Caco-2 (cell line): ENCODE data around the gene AP1AR. TPM values are rescaled to one million over a fixed set of nuclear protein-coding genes. Genes with fewer than 3 reads are reported as not detected.

ENCODE experiments used
- BruUV-seq: library from RNA; stranded (reverse); fragments of 400-500 nt; replicated peaks from 2 replicates; lab custom pipeline; 2021; lab: Mats Ljungman, UMichigan
- CTCF ChIA-PET: fragments of 300-600 bp; sonication (Branson Sonifier 250); formaldehyde crosslinking; loops from one replicate; lab custom pipeline; 2022; ENCODE audit warnings: antibody characterized with exemption; lab: Charles Lee
- POLR2A ChIA-PET: fragments of 300-600 bp; sonication (Branson Sonifier 250); formaldehyde crosslinking; loops from one replicate; lab custom pipeline; 2022; ENCODE audit warnings: antibody characterized with exemption; lab: Charles Lee
- DNase-seq, 2 experiments: peaks; one replicate each; pipeline versions ENCODE4 v3.0.0 to v3.0.0-alpha.2; 2020 to 2022
- H3K27me3 ChIP-seq: replicated peaks from 2 replicates; pipeline ENCODE4 v1.6.0; 2011; ENCODE audit warnings: low read length; ENCODE audit not compliant: control insufficient read depth, insufficient read depth
- H3K36me3 ChIP-seq: 2 replicates; pipeline ENCODE4 v1.5.1; 2011; ENCODE audit warnings: low read length; ENCODE audit not compliant: control insufficient read depth, insufficient read depth
- H3K4me1 ChIP-seq: fragments of 250-450 bp; sonication (Bioruptor Pico); 2 replicates; pipeline ENCODE4 v1.5.1; 2020; ENCODE audit warnings: mild to moderate bottlenecking
- H3K4me3 ChIP-seq: 2 replicates; pipeline ENCODE4 v1.5.1; 2011; ENCODE audit warnings: low read depth, mild to moderate bottlenecking, control low read depth, low read length
- H3K9me3 ChIP-seq: fragments of 250-450 bp; sonication (Bioruptor Pico); 2 replicates; pipeline ENCODE4 v1.5.1; 2020; ENCODE audit warnings: mild to moderate bottlenecking, moderate library complexity
- H3K27ac Mint-ChIP-seq: one replicate; pipeline ENCODE4 v1.8.0; 2022; ENCODE audit warnings: mixed read lengths; ENCODE audit not compliant: unreplicated experiment
- H3K27me3 Mint-ChIP-seq: one replicate; pipeline ENCODE4 v1.8.0; 2022; ENCODE audit warnings: mixed read lengths; ENCODE audit not compliant: insufficient read depth, unreplicated experiment
- H3K36me3 Mint-ChIP-seq: one replicate; pipeline ENCODE4 v1.8.0; 2022; ENCODE audit warnings: mild to moderate bottlenecking, mixed read lengths; ENCODE audit not compliant: insufficient read depth, unreplicated experiment
- H3K4me1 Mint-ChIP-seq: one replicate; pipeline ENCODE4 v1.8.0; 2022; ENCODE audit warnings: low read depth, mixed read lengths; ENCODE audit not compliant: unreplicated experiment
- H3K4me3 Mint-ChIP-seq: one replicate; pipeline ENCODE4 v1.8.0; 2022; ENCODE audit warnings: mild to moderate bottlenecking, moderate library complexity, mixed read lengths; ENCODE audit not compliant: unreplicated experiment
- H3K9me3 Mint-ChIP-seq: one replicate; pipeline ENCODE4 v1.8.0; 2022; ENCODE audit warnings: mixed read lengths; ENCODE audit not compliant: unreplicated experiment
- intact Hi-C: fragments of 100-400 bp; cut with micrococcal nuclease; formaldehyde crosslinking; loops from one replicate; pipeline ENCODE4 v1.10.0; 2022; ENCODE audit not compliant: unreplicated experiment
- total RNA-seq: library from RNA; stranded (reverse); gene quantifications from 2 replicates; pipeline ENCODE4 v1.2.3, GENCODE V29; 2022
- TF ChIP-seq, protein P1 (sequence below), 2 experiments: fragments of 200-600 bp in 1 of 2; IDR thresholded peaks; 1 replicate in 1 of 2; 2 replicates in 1 of 2; pipeline versions ENCODE4 v1.5.1 to v1.8.0; 2011 to 2022; ENCODE audit warnings: antibody characterized with exemption in 1 of 2, control low read depth in 1 of 2, inconsistent platforms in 1 of 2, low read depth in 1 of 2, low read length in 1 of 2, mild to moderate bottlenecking in 1 of 2, moderate library complexity in 1 of 2; ENCODE audit not compliant: insufficient read depth in 1 of 2, severe bottlenecking in 1 of 2, unreplicated experiment in 1 of 2

Gene AP1AR
- total RNA-seq, 1 experiment from 2014 or later: 24.0 TPM

DNA sequence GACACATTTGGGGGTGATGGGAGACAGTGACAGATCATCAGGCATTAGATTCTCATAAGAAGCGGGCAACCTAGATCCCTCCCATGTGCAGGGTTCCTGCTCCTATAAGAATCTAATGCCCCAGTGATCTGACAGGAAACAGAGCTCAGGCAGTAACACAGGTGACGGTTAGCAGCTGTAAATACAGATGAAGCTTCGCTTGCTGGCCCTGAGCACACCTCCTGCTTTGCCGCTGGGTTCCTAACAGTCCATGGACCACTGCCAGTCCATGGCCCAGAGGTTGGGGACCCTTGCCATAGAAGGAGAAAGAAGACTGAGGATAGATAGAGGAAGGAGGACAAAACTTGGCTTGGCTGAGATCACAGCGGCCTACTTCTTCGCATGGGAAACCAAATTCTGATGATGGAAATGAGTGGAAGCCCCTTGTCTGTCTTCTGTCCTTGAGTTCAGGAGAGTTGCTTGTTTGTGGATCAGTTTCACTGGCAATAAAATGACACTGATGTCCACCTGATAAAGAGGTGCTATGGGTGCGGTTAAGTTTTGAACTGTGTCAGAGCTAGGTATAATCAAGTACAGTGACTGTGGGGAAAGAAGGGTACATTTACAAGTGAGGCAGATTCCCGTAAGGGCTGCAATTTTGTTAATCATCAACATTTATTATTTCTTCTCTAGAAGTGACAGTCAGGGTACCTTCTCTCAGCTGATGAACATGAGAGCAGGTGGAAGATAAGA lies 55.8 kb downstream of the AP1AR start:
- intact Hi-C loops: no loop called here
- H3K36me3 Mint-ChIP-seq: no peaks in the 10 kb centered on the region
- no peak overlapping the region for H3K4me3 Mint-ChIP-seq

DNA sequence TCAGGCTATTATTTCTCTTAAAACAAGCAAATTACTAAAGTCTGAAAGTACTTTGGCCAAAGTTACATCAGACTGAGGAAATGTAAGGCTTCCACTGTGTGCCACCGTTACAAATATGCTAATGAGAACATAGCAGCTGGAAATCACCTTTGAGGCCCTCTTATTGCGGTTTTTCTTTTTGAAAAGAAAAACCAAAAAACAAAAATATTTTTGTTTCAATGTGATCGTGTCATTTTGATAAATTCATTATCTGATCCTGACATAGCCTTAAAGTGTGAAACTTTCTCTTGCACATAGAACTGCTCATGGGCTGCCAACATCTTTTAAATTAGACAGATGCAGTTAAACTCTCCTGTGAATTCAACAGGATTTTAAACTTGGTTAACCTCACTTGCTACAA lies 56.9 kb downstream of the AP1AR start:
- Mint-ChIP-seq H3K27ac (no peak overlapping the region), H3K4me3 (no peak overlapping the region), H3K4me1 (peaks cover 9% of the 10 kb centered on the region), H3K27me3 (no peaks in the 10 kb centered on the region), H3K36me3 (no peaks in the 10 kb centered on the region), H3K9me3 (no peaks in the 10 kb centered on the region)
- TF ChIP-seq, protein P1, sequence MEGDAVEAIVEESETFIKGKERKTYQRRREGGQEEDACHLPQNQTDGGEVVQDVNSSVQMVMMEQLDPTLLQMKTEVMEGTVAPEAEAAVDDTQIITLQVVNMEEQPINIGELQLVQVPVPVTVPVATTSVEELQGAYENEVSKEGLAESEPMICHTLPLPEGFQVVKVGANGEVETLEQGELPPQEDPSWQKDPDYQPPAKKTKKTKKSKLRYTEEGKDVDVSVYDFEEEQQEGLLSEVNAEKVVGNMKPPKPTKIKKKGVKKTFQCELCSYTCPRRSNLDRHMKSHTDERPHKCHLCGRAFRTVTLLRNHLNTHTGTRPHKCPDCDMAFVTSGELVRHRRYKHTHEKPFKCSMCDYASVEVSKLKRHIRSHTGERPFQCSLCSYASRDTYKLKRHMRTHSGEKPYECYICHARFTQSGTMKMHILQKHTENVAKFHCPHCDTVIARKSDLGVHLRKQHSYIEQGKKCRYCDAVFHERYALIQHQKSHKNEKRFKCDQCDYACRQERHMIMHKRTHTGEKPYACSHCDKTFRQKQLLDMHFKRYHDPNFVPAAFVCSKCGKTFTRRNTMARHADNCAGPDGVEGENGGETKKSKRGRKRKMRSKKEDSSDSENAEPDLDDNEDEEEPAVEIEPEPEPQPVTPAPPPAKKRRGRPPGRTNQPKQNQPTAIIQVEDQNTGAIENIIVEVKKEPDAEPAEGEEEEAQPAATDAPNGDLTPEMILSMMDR (IDR thresholded peaks at IDR 0.05; ENCODE audit: insufficient read depth in 1 of 2, low read depth in 1 of 2, low read length in 1 of 2, severe bottlenecking in 1 of 2, unreplicated experiment in 1 of 2): no peak
- DNase-seq: no peak
- Histone ChIP-seq H3K4me3 (no peak overlapping the region), H3K9me3 (no peaks in the 10 kb centered on the region), H3K4me1 (peaks cover 8% of the 10 kb centered on the region), H3K36me3 (no peaks in the 10 kb centered on the region), H3K27me3 (no peaks in the 10 kb centered on the region)
- intact Hi-C loops: no loop called here
- BruUV-seq: no TSS peak
- POLR2A ChIA-PET: no interaction called here
- CTCF ChIA-PET: no interaction called here

More for the DNA sequence above, 55.8 kb downstream of the AP1AR start:
- TF ChIP-seq, protein P1 (IDR thresholded peaks at IDR 0.05; ENCODE audit: insufficient read depth in 1 of 2, low read depth in 1 of 2, low read length in 1 of 2, severe bottlenecking in 1 of 2, unreplicated experiment in 1 of 2): no peak
- Histone ChIP-seq H3K9me3 (no peaks in the 10 kb centered on the region), H3K27me3 (no peaks in the 10 kb centered on the region), H3K36me3 (no peaks in the 10 kb centered on the region), H3K4me1 (peaks cover 17% of the 10 kb centered on the region), H3K4me3 (no peak overlapping the region)
- no peaks in the 10 kb centered on the region for H3K9me3 Mint-ChIP-seq
- H3K27ac Mint-ChIP-seq: no peak overlapping the region
- DNase-seq: no peak
- ChIA-PET CTCF (no interaction called here), POLR2A (no interaction called here)
- no TSS peak for BruUV-seq
- H3K27me3 Mint-ChIP-seq: no peaks in the 10 kb centered on the region
- H3K4me1 Mint-ChIP-seq: peaks cover 18% of the 10 kb centered on the region

DNA sequence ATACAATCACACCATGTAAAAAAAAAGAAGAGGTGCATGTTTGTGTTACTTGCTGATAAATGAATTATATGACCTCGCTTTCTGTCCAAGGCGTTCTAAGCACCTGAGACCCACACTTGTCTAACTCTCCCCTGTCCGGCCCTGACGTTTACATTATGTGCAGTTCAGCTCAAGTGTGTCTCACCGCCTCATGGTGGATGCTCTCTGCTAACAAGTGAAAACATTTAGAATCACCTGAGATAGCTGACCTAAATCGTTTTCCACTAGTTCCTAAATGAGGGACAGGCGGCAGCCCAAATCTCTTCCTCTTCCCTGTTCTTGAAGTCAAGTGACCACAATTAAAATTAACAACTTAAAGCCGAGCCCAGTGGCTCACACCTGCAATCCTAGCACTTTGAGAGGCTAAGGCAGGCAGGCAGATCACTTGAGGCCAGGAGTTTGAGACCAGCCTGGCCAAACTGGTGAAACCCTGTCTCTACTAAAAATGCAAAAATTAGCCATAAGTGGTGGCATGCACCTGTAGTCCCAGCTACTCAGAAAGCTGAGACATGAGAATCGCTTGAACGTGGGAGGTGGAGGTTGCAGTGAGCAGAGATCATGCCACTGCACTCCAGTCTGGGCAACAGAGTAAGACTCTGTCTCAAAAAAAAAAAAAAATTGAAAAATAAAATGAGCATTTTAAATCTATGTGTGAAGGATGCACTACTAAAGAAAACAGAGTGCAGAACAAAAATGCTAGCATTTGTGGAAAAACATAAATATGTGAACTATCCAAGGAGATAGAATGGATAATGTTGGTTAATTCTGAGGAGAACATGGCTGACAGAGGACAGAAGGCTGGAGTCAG lies 58.0 kb downstream of the AP1AR start:
- no peaks in the 10 kb centered on the region for H3K9me3 ChIP-seq
- BruUV-seq: no TSS peak
- H3K27ac Mint-ChIP-seq: no peak overlapping the region
- CTCF ChIA-PET: no interaction called here
- H3K27me3 Mint-ChIP-seq: no peaks in the 10 kb centered on the region
- no peak overlapping the region for H3K4me3 Mint-ChIP-seq
- H3K4me3 ChIP-seq: no peak overlapping the region
- POLR2A ChIA-PET: no interaction called here
- TF ChIP-seq, protein P1 (IDR thresholded peaks at IDR 0.05; ENCODE audit: insufficient read depth in 1 of 2, low read depth in 1 of 2, low read length in 1 of 2, severe bottlenecking in 1 of 2, unreplicated experiment in 1 of 2): no peak
- H3K36me3 ChIP-seq: no peaks in the 10 kb centered on the region
- no peaks in the 10 kb centered on the region for H3K4me1 ChIP-seq
- intact Hi-C loops: no loop called here
- H3K4me1 Mint-ChIP-seq: no peaks in the 10 kb centered on the region
- no peak for DNase-seq
- H3K36me3 Mint-ChIP-seq: no peaks in the 10 kb centered on the region
- no peaks in the 10 kb centered on the region for H3K27me3 ChIP-seq
- no peaks in the 10 kb centered on the region for H3K9me3 Mint-ChIP-seq
